Stimulated activated CD8-positive, alpha-beta memory T cell treated with anti-CD3 and anti-CD28 coated beads, Interleukin-12 subunit alpha, Interleukin-12 subunit beta, amount 100 ng/mL, for 24 hours (primary cell): ENCODE results near the gene TBC1D8.

ENCODE experiments used
- DNase-seq: peaks from one replicate; pipeline ENCODE4 v3.0.0-alpha.2; 2020; ENCODE audit errors: extremely low read depth

The TBC1D8 gene

GRCh38 chr2:101027852-101028251 lies 123.3 kb downstream of the TBC1D8 start:
- DNase-seq: no peak

- DNase-seq: no peak
Observed at GRCh38 chr2:101026923-101027469, 124.2 kb downstream of the TBC1D8 start.

- DNase-seq: no peak
Observed at GRCh38 chr2:101026253-101026701, 124.9 kb downstream of the TBC1D8 start.

- no peak for DNase-seq
Observed at GRCh38 chr2:101025561-101025960, 125.6 kb downstream of the TBC1D8 start.

GRCh38 chr2:101023327-101024107 lies 127.7 kb downstream of the TBC1D8 start:
- no peak for DNase-seq

- DNase-seq: no peak
Observed at GRCh38 chr2:101022221-101022620, 129.0 kb downstream of the TBC1D8 start.

GRCh38 chr2:101018934-101019333 lies 132.2 kb downstream of the TBC1D8 start:
- DNase-seq: no peak

- DNase-seq: no peak
Observed at GRCh38 chr2:101017371-101017770, 133.8 kb downstream of the TBC1D8 start.

GRCh38 chr2:101014264-101014857 lies 136.8 kb downstream of the TBC1D8 start:
- DNase-seq: no peak

- DNase-seq: no peak
Observed at GRCh38 chr2:101012706-101013181, 138.4 kb downstream of the TBC1D8 start.

- no peak for DNase-seq
Observed at GRCh38 chr2:101012054-101012705, 139.0 kb downstream of the TBC1D8 start.

GRCh38 chr2:101011152-101011551 lies 140.0 kb downstream of the TBC1D8 start:
- DNase-seq: no peak

- DNase-seq: no peak
Observed at GRCh38 chr2:101007415-101008345, 143.5 kb downstream of the TBC1D8 start.

GRCh38 chr2:101006065-101006715 lies 145.0 kb downstream of the TBC1D8 start:
- DNase-seq: no peak

- no peak for DNase-seq
Observed at GRCh38 chr2:101004620-101005325, 146.4 kb downstream of the TBC1D8 start.

- DNase-seq: no peak
Observed at GRCh38 chr2:101003278-101003775, 147.9 kb downstream of the TBC1D8 start.

- DNase-seq: no peak
Observed at GRCh38 chr2:101002562-101003277, 148.5 kb downstream of the TBC1D8 start.

GRCh38 chr2:101001691-101002561 lies 149.3 kb downstream of the TBC1D8 start, which contains the start of gene RPL31:
Gene RPL31, plus strand, starts transcription at chr2:101002289. Its CDS starts 413 bp downstream, at chr2:101002702.
- DNase-seq: peak; percentile 96
